Measurements from ENCODE around the gene LAPTM5.

Gene LAPTM5

DNA sequence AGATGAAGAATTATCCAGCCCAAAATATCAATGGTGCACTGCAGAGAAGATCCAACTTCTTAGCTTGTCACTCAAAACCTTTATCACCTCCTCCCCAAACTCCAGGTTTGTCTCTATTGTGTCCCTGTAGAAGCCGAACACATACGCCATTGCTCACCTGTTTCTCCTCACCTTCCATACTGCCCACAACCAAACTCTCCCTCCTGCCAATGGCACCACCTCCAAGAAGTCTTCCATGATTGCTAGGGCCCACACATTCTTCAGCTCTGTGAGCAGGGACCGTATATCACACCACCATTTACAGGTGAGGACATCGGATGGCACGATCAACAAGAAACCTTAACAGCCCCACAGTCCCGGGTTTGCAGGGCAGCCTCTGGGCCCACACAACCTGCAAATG, 2.2 kb downstream of the LAPTM5 start:
- no peak for DNase-seq

DNA sequence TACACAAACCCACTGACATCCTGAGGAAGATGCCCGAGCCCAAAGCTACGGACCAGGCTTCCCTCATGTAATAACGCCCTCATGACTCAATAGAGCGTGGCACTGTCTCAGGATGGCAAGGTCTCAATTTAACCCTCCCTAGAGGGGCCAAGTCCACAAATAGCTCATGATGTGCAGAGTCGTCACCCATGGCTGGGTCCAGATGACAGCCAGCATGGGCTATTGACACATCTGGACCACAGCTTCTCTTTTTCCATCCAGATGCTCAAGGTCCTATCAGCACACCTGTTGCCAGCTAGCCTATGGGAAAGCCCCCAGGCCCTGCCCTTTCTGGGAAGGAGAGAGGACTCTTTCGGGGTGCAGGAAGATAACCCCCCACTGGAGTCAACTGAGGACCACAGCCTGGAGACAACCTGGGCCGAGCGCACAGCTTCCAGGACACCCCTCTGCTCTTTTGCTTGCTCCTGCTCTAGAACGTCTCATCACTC, 2.8 kb downstream of the LAPTM5 start:
- no peak for DNase-seq

- DNase-seq = no peak
Measured at GRCh38 chr1:30753660-30754123, 3.9 kb downstream of the LAPTM5 start.

GRCh38 chr1:30753118-30753517, 4.5 kb downstream of the LAPTM5 start:
- DNase-seq = no peak

DNA sequence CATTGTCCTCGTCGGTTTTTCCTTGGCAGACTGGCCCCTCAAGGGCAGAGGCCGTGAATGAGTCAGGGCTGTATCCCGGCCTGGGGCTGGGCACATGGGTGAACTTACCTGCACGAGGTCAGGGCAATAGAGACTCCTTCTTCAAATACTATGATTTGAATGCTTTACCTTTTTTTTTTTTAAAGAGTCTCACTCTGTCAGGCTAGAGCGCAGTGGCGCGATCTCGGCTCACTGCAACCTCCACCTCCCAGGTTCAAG, 5.0 kb downstream of the LAPTM5 start:
- no peak for DNase-seq

GRCh38 chr1:30751830-30752650, 5.5 kb downstream of the LAPTM5 start:
- DNase-seq = no peak

DNA sequence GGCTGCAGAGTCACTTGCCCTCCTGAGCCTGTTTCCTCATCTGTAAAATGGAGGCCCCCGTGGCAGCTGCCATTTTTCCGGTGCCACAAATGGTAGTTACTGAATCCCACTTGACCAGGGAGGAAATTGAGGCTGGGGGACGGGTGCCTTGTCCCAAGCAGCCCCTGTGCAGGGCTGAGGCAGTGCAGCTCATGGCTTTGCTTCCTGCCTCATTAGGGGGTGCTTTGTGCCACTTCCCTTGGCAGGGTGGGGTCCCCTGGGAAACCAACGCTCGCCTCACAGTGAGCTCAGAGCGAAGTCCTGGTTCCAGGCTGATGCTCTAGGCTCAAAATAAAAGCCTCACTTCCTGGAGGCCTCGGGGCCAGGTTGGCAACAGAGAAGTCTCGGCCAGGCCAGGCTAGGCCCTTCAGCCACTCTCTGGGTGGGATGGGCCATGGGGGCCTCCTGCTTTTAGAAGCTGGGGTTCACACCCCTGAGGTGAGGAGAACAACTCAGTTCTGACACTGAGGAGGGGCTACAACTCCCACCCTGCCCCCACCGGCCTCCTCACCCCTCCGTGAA, 6.8 kb downstream of the LAPTM5 start:
- no peak for DNase-seq

DNA sequence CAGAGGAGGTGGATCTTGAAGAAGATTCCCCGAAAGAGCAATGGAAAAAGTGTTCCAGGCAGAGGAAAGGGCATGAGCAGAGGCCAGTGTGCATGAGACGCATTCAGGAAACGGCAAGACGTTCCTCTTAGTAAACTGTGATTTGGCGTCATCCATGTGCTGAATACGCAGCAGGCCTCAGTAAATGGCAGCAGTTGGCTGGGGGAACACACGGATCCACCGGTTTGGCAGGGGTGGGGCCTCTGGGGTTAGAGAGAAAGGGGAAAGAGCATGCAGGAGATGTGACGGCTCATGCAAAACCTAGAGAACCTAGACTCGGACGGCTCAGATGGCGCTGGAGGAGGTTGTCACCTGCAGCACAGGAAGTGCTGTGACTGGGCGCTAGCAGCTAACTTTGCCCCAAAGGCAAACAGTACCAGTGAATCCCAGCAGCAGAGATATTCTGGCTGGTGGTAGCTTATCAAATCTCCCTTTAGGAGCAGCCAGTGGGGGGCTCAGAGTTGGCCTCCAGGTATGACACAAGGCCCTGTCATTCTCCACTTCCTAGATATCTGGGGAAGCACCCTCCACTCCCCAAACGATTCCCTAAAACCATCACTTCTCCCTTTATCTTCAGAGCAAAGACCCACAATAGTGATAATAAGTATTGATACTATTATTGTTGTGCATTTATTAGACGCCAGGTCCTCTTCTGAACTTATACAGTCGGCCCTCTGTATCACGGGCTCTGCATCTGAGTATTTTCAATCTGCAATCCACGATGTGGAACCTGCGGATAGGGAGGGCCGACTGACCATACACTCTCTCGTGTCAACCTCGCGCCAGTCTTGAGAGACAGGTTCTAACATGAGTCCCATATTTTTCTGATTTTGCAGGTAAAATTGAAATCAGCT, 7.6 kb downstream of the LAPTM5 start:
- DNase-seq = no peak

DNA sequence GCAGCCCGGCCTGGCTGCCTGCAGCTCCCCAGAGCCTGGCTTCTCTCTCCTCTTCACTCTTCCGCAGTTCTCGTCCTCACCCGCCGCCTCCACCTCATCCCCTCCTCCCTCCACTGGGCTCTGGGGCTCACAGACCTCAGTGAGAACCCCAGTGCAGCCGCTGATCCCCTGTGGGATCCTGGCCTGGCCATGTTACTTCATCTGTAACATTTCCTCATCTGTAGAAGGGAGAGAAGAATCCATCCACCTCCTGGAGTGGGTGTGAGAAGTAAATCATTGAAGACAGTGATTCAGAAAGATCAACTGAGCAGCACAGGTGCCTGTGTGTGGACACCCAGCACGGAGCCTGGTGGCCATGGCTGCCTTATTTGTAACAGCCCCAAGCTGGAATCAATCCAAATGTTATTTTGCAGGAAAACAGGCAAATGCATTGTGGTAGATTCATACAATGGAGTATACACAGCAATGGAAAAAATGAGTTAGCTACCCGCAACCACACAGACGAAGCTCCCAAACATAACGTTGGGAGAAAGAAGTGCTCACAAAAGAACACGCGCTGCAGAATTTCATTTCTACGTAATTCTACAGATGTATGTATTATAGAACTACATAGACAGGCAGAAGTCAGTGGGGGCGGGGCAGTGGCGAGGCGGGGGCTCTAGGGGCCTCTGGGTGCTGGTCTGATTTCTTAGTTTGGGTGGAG, 8.7 kb downstream of the LAPTM5 start:
- DNase-seq = no peak

DNA sequence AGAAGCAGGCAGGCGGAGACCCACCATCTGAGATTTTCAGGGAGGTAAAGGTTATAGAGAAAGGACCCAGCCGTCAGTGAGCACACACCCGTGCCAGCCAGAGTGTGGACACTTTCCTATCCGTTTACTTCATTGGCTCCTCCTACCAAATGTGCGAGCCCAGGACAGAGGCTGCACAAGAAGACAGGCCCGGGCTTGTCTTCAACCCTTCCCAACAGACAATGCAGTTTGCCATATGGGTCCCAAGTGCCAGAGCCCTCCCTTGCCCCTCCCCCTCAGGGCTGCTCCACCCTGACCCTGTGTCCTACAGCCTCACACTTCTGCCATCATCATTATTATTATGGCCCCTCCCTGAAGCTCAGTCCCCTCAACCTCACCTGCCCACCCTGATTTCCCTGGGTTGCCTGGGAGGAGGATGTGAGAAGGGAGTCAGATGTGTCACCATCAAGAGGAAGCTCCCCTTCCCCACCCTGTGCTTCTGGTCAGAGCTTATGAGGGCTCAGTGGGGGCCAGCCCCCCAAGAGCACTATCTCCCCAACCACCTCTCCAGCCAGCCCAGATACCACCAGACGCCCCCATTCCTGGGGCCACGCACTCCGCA, 9.4 kb downstream of the LAPTM5 start:
- DNase-seq = no peak

DNA sequence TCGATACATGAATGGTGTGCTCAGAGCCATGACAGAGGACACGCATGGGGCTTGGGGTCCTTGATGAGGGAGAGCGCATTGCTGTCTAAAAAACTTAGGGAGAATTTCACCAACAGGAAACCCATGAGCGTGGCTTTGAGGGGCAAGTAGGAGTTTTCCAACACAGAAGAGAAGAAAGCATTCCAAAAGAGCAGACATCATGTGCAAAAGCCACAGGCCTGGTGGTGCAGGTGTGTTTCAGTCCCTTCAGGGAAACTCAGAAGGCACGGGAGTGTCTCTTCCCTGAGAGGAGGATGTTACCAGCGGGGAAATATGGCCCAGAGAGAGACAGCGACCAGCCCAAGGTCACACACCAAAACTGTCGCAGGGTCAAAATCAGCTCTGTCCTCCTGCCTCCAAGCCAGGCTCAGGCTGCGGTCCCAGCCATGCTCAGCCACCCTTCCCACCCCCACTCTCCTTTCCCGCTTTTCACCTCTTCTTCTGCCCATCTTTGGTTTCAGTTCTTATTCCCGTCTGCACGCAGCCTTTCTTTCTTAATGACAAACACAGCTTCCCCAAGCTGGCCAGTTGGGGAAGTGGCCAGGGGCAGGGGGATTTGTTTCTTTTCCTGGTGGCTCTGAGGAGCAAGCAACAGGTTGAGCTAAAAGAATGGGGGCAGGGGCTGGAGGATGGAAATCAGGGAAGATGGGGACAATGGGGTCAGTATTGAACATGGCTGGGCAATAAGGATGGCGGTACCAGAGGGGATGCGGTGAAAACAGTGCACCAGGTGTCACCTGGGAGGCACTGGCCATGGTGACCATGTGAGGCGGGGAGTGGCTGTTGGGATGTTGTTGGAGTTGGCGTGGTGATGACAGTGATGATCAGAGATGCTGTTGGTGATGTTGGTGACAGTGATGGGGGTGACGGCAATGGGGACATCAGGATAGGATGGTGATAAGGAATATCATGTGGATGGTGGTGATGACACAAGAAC, 10.3 kb downstream of the LAPTM5 start:
- DNase-seq = no peak

GRCh38 chr1:30746212-30747032, 11.2 kb downstream of the LAPTM5 start:
- no peak for DNase-seq

DNA sequence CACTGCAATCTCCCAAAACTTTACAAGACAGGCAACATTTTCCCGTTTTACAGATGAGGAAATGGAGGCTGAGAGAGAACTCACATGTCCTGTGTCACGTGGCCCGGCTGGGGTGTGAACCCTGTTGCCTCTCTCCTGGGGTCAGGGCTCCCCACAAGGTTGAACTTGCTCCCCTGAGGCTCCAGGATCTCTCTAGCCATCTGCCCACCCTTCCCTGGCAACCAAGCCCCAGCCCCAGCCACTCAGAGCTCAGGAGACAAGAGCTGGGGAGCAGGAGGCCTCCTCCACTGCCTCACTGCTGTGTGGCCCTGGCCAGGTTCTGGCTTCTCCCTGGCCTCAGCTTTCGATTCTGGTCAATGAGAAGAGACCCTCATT, 11.8 kb downstream of the LAPTM5 start:
- no peak for DNase-seq

GRCh38 chr1:30745156-30745833, 12.3 kb downstream of the LAPTM5 start:
- no peak for DNase-seq

DNA sequence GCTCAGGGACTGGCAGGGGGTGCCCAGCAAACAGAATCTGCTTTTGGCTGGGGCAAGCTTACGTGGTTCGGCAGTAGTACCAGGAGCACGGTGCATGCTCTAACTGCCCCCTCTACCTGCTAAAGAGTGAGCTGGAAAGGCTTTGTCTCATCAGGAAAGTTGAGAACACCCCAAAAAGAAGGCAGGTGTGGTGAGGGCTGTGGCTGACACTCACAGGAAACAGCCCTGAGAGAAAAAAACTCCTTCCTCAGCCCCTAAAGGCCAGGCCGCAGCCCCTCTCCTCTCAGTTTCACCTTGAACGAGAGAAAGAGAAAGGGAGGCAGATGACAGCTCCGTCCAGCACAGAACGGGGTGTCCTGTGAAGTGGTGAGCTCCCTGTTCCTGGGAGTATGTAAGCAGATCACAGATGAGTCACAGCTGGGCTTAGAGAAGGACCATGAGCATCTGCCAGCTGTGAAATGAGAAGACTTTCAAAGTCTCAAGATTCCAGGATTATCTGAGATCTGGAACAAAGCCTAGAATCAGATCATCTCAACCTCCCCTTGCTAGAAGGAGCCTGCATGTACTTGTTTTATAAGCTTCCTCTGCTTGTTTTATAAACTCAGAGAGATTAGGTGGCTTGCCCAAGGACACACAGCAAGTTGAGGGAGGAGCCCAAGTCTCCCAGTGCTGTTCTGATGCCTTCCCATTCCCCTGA, 13.4 kb downstream of the LAPTM5 start:
- no peak for DNase-seq

- no peak for DNase-seq
Measured at GRCh38 chr1:30743584-30744059, 14.0 kb downstream of the LAPTM5 start.

GRCh38 chr1:30742963-30743559, 14.5 kb downstream of the LAPTM5 start:
- no peak for DNase-seq

- DNase-seq = no peak
Measured at GRCh38 chr1:30742300-30742962, 15.1 kb downstream of the LAPTM5 start.

Data from NCI-H1417 treated with DMSO at 0.1 percent for 48 hours (cell line).